ENCODE measurements around the gene BTN3A1.
"Not testable (repeated sequence)": the region's sequence is repeated elsewhere in the genome, so short reads cannot be mapped to it uniquely, and the experiment has no call there.

Gene BTN3A1

DNA sequence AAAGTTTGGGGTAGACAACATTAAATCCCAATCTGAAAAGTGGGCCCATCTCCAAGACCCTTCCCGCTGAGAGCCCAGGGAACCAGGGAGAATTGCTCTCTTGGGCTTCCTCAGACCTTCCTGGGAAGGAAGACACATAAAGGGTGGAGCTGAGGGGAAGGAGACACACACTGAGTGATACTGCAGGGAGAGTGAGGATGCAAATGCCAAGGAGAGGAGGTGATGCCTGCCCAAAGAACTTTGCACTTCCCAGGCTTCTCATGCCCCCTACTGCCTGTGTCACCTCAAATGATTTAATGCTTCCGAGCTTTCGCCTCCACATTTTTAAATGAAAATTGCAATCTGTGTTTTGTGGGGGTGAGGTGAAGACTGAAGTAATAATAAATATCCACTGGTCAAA, 48.2 kb downstream of the BTN3A1 start:
- no peak for DNase-seq

DNA sequence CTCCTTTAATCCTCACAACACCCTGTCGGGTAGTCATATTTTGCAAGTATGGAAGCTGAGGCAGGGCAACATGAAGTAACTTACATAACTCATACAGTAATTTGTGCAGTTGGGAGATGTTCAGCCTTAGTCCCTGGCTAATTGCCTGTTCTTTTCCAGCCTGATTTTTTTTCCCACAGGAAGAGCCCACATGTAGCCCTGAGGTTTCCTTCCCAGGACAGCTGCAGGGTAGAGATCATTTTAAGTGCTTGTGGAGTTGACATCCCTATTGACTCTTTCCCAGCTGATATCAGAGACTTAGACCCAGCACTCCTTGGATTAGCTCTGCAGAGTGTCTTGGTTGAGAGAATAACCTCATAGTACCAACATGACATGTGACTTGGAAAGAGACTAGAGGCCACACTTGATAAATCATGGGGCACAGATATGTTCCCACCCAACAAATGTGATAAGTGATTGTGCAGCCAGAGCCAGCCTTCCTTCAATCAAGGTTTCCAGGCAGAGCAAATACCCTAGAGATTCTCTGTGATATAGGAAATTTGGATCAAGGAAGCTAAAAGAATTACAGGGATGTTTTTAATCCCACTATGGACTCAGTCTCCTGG, 50.7 kb downstream of the BTN3A1 start:
- DNase-seq, result no peak

DNA sequence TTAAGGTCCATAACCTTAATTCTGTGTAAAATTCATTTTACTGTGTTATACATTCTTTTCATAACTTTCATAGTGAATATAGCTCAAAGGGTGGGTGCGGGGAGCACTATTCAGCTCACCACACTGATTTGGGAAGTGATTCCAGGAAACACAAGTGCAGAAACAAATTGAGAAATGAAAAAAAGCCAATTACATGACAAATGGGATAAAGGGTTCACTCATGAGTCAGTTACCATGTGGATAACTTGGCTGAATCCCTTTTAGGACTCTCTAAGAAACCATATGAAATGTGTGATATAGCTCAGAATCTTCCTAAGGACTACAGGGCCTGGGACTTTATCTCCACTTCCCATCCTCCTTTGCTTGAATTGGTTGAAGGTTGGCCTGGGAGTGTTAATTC, 52.6 kb downstream of the BTN3A1 start:
- no peak for DNase-seq

DNA sequence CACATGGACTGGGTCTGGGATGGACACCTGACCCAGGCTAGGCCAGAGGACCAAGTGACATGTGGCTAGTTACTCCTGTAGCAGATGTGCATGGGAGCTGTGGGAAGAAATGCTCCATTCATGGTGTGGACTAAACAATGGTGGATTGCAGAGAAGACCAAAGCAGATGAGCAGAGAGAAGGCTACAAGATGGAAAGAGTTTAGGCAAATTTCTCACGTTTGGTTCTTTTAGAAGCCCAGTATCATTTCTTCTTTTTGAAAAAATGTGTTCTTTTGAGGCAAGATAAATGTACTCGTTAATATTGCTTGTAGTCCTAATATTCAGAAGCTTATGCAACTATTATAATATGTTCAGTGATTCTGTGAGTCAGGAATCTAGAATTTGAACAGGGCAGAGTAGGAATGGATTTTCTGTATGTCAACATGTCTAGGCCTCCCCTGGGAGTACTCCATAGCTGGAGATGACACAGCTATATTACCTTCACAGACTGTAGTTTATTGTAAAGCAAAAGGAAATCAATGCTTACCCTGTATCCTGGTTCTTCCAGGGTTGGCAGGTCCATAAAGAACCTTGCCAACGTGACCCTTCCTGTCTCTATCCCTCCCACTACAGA, 53.4 kb downstream of the BTN3A1 start:
- no peak for DNase-seq

DNA sequence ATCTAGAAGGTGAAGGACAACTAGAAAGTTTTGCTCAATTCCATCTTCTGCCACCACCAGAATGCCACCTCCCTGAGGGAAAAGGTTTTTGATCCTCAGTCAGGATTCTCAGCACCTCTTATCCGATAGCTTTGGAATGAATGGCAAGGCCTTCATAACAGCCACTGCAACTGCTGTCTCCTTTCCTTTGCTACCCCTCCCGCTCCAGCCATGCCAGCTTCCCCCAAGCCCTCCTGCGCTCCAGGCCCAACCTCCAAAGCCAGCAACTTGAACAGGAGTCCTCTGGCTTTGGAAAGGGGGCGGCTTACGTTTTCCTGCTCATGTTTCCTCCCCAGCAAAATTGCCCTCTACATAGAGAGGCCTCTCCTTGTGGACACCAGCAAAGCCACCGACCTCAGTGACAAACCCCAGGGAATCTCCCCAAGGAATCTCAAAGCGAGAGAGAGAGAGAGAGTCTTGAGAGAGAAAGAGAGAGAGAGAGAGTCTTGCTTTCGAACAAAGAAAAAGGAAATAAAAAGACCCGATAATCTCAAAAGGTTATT, 55.3 kb downstream of the BTN3A1 start:
- DNase-seq, result no peak

DNA sequence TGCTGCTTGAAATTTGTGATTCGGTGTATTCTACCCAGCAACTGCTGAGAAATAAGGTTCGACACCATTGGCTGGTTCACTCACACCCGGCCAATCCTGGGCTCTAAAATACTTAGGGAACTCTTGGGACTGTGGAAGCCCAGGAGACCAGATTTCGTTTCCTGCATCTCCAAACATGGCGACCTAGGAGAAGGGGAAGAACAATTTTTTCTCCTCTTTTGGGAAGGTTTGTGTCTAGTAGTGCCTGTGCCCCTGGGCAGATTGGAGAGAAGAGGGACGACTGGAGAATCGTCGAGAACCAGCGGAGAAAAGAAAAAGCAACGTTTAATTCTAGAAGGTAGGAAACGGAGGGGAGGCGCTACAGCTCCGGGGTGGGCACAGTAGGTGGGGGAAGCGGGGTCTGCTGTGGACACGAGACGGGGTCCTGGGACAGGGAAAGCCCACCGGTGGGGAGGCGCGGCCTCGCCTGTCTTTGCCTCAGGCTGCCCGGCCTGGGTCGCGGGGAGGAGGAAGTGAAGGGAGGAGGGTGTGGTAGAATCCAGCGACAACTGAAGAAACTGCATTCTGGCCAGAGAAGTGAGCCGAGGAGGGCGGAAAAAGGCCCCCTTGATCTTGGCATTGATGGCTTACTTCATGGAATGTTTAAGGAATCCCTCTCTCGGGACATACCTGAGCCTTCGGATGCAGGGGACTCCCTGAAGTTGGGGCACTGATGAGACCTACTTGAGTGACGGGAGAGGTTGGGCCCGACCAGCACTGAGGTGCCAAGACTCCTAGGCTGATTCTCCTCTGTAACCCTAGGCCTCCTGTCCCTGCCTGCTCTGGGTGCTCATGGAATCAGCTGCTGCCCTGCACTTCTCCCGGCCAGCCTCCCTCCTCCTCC, 56.0 kb downstream of the BTN3A1 start, which contains the start of gene BTN2A1:
Gene BTN2A1 (plus strand): TSS at position 150 of the 883 bp plus-strand sequence. CDS start 682 bp downstream, at position 832.
- DNase-seq, result peak; percentile 82 to 89

DNA sequence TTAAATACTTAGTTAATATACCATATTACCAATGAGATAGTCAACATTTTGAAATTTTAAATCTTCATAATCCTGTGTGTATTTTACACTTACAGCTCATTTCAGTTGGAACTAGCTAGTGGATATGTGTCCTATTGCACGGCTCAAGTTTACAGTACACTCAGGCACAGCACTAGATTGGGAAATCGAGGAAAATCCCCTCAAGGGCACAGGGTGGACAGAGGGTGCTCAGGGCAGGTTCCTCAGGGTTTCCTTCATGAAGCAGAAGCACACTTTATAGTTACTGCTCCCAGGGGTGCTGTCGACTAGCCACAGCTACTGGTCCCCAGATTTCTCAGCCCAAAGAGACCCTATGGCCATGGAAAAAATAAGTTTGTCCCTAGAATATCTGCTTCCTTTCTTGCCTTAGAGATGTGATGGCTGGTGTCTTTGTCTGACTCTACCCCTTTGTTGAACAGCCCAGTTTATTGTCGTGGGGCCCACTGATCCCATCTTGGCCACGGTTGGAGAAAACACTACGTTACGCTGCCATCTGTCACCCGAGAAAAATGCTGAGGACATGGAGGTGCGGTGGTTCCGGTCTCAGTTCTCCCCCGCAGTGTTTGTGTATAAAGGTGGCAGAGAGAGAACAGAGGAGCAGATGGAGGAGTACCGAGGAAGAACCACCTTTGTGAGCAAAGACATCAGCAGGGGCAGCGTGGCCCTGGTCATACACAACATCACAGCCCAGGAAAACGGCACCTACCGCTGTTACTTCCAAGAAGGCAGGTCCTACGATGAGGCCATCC, 57.1 kb downstream of the BTN3A1 start:
- no peak for DNase-seq

DNA sequence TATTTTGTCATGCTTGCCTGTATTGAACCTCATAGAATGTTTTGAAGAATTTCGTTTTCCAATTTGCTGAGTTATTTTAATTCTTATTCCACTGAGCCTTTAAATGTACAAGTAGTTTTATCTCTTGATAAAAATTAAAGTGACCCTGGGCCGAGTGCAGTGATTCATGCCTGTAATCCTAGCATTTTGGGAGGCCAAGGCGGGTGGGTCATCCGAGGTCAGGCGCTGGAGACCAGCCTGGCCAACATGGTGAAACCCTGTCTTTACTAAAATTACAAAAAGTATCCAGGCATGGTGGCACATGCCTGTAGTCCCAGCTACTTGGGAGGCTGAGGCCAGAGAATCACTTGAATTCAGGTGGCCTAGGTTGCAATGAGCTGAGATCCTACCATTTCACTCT, 59.3 kb downstream of the BTN3A1 start:
- DNase-seq, result not testable (repeated sequence)

DNA sequence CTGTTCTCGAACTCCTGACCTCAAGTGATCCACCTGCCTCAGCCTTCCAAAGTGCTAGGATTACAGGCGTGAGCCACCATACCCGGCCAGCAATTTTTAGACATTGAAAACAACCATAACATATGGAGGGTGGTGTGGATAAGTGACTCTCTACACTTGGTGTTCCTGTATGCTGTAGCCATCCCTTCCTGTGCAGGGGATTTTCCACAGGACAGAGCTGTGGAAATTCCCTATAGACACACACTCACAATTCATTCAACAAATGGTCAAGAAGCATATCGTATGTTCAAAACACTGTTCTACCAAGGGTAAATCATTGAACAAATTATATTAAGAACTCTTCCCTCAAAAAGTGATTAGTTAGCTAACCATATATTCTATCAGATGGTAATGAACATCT, 61.9 kb downstream of the BTN3A1 start:
- no peak for DNase-seq

DNA sequence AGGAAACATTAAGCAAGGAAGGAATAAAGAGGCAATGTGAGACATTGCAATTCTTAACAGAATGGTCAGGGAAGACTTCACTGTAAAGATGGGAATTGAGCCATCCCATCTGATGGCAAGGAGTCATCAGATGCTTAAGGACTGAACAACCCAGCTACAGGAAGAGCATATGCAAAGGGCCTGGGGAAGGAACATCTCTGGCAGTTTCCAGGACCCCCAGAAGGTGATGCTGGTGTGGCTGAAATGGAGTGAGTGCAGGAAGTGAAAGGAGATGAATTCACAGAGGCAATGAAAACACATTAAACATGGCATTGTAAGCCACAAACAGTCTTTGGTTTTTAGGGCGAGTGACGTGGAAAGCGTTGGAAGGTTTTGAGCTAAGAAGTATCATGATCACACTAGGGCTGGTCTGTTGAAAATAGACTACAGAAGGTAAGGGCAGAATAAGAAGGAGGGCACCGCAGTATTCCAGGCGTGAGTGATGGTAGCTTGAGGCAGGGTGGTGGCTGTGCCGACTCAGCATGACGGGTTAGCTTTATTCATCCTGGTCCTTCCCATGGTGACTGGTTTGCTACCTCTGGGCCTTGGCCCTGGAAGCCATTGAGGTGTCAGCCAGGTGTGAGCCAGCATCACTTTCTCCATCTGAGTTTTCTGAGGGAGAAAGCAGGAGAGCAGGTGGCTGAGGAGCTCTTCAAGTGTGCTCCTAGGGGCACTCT, 62.5 kb downstream of the BTN3A1 start:
- DNase-seq, result no peak
